Activated CD8-positive, alpha-beta memory T cell treated with anti-CD3 and anti-CD28 coated beads, Interleukin-2, amount 50 U/mL, for 1 hour (primary cell): Measurements from ENCODE around the gene LDLRAD4.
"Not testable (repeated sequence)": the region's sequence is repeated elsewhere in the genome, so short reads cannot be mapped to it uniquely, and the experiment has no call there.

Experiments used
- DNase-seq: peaks from one replicate; pipeline ENCODE4 v3.0.0-alpha.2; 2020; ENCODE audit errors: extremely low read depth

Gene LDLRAD4

GRCh38 chr18:13246591-13246990 lies 28.0 kb downstream of the LDLRAD4 start:
- DNase-seq: no peak

DNA sequence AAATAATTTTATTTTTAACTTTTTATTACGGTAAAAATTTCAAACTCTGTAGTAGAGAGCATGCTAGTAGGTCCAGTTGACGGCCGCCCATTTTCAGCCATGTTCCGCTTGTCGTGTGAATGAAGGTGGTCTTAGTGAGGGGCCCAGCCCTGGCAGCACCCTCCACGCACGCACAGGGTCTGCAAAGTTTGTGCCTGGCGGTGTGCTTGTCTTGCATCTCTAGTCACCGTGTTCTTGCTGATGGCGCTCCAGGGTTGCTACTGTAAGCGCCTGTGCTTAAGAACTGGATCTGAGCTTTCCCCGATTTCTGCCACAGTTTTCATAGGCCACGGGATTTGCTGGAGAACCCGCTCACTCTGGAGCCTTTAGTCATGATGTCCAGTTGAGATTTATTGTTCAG lies 28.9 kb downstream of the LDLRAD4 start:
- DNase-seq: no peak

DNA sequence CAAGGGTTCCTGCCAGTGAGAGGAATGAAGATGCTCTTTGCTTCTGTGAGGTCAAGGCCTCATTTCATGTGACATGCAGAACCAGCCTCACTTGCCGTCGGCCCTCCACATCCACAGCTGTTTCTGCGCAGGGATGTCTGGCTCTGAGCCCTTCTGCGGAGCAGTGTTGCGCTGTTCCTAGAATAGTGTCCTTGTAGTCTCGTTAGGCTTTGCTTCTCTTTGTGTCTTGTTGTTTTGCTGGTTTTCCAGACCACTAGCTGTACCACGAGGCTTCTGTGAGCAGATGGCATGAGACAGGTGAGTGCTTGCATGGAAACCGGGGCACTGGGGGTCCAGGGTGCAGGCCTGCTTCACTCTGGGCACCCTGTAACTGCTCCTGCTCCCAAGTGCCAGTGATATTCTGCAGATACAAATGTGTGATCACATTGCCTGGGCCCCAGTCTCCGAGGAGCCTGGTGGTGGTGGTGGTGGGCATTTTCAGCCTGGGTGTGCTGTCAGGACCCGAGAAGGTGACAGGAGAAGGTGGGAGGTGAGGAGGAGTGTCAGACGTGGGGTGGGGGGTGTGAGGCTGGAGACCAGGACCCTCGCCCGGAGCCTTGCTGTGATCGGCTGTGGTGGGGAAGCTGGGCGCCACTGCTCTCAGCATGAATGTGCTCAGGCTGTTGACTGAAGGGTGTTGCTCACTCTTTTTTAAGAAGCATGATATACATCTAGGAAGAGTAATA lies 34.3 kb downstream of the LDLRAD4 start:
- DNase-seq: no peak

- DNase-seq: no peak
These were observed 35.5 kb downstream of the LDLRAD4 start for GRCh38 chr18:13253786-13254688.

- DNase-seq: no peak
These were observed 36.7 kb downstream of the LDLRAD4 start for GRCh38 chr18:13254971-13255927.

- no peak for DNase-seq
These were observed 38.1 kb downstream of the LDLRAD4 start for GRCh38 chr18:13256444-13257305.

DNA sequence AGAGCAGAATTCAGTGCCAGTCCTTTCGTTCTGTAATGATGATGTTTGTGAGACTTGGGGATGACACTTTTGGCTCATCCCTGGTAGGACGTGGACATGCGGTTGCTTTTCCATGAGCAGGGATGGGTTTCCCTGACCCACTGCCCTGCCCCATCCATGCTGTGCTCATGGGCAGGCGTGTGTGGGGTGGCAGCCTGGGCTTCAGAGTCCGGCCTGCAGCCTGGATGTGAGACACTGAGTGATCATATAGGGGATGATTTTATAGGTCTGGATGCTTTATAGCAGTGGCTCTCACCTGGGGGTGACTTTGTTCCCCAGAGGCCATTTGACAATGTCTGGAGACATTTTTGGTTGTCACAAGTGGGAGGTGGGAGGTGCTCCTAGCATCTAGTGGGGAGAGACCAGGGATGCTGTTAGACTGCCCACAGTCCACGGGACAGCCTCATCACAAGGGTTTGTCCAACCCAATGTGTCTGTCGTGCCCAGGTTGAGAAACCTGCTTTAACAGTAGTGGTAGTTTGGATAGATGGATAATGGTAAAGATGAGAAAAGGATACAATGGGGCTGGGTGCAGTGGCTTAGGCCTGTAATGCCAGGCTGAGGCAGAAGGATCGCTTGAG lies 38.9 kb downstream of the LDLRAD4 start:
- DNase-seq: no peak

DNA sequence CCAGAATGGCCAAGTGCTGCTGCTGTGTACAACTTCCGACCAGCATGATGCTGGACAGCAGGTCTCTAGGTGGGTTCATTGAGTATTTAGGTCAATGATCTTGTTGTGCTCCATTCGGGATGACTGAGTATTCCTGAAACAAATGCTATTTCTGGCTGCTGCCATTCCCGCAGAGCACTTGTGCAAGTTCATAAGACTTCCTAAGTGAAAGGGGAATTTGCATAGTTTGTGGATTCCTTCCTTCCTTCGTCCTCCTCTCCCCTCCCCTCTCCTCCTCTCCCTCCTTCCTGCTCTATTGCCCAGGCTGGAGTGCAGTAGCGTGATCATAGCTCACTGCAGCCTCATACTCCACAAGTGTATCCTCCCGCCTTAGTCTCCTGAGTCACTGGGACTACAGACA lies 40.4 kb downstream of the LDLRAD4 start:
- DNase-seq: no peak

GRCh38 chr18:13259701-13260100 lies 41.1 kb downstream of the LDLRAD4 start:
- DNase-seq: no peak

GRCh38 chr18:13260197-13260934 lies 41.8 kb downstream of the LDLRAD4 start:
- DNase-seq: no peak

GRCh38 chr18:13260935-13261640 lies 42.5 kb downstream of the LDLRAD4 start:
- no peak for DNase-seq

DNA sequence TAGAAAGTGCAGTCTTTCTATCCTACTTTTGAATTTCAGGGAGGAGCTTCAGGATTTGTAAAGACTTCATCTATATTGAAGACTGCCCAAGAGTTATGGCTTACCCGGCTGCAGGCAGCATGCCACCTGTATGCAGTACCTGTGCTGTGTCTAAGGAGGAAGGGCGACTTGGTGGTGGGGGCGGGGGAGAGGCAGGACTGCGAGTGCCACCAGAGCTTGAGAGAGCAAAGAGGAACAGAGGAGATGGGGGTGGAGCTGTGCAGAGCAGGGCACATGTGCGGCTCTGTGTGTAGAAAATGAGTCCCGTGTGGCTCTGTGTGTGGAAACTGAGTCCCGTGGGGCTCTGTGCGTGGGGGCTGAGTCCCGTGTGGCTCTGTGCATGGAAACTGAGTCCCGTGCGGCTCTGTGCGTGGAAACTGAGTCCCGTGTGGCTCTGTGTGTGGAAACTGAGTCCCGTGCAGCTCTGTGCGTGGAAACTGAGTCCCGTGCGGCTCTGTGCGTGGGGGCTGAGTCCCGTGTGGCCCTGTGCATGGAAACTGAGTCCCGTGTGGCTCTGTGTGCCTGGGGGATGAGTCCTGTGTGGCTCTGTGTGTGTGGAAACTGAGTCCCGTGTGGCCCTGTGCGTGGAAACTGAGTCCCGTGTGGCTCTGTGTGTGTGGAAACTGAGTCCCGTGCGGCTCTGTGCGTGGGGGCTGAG lies 43.2 kb downstream of the LDLRAD4 start:
- DNase-seq: no peak

DNA sequence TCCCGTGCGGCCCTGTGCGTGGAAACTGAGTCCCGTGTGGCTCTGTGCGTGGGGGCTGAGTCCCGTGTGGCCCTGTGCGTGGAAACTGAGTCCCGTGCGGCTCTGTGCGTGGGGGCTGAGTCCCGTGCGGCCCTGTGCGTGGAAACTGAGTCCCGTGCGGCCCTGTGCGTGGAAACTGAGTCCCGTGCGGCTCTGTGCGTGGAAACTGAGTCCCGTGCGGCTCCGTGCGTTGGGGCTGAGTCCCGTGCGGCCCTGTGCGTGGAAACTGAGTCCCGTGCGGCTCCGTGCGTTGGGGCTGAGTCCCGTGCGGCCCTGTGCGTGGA lies 43.8 kb downstream of the LDLRAD4 start:
- DNase-seq: not testable (repeated sequence)

DNA sequence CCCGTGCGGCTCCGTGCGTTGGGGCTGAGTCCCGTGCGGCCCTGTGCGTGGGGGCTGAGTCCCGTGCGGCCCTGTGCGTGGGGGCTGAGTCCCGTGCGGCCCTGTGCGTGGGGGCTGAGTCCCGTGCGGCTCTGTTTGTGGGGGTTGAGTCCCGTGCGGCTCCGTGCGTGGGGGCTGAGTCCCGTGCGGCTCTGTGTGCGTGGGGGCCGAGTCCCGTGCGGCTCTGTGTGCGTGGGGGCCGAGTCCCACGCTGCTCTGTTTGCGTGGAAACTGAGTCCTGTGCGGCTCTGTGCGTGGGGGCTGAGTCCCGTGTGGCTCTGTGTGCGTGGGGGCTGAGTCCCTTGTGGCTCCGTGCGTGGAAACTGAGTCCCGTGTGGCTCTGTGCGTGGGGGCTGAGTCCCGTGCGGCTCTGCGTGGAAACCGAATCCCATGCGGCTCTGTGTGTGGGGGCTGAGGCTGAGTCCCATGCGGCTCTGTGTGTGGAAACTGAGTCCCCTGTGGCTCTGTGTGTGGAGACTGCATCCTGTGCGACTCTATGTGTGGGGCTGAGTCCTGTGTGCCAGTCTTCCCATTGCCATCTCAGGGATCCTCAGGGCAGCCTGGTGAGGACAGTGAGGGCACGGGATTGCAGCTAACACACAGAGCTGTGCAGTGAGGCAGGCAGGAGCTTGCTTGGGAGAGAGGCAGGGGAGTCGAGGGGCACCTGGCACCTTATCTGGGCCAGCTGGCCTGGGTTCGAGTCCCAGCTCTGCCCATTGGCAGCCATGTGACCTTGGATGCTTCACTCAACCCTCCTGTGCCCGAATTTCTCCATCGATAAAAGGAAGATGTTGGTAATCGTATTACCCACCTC lies 44.5 kb downstream of the LDLRAD4 start:
- DNase-seq: no peak

DNA sequence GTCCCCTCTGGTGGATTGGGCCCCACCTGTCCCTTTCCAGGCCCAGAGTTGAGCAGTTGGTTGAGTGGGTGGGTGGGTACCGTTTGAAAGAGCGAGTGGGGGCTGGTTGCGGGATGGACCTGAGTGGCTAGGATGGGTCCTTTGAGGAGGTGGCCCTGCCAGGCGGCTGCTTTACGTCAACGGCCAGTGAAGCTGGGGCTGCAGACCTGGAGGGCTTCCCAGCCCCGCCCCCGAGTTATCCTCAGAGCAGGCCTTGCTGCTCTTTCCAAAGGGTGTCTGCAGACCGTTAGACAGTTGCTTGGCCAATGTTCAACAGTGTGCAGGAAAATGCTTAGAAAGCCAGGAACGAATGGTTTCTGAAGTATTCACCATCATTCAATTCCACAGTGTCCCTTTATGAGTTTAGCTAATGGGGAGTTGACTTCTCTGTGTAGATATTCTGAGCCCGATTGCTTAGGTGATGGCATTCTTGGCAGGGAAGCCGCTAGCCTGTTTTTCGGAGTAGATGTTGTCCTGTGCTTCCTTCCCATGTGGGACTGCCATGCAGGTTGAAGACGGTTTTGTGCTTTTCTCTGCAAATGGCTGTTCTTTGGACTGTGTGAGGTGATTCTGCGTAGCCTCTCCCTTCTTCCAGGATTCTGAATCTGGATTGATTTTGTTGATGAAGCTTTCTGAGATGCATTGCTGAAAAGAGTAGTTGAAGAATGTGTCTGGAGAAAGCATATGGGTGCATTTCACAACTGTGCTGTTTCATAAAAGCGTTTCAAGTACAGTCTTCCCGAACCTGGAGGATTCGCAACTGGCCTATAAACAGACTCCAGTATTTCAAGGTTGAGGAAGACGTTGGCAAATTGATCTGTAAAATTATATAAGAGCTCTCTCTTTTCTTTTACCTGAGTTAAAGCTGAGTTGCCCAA lies 45.8 kb downstream of the LDLRAD4 start:
- DNase-seq: no peak

DNA sequence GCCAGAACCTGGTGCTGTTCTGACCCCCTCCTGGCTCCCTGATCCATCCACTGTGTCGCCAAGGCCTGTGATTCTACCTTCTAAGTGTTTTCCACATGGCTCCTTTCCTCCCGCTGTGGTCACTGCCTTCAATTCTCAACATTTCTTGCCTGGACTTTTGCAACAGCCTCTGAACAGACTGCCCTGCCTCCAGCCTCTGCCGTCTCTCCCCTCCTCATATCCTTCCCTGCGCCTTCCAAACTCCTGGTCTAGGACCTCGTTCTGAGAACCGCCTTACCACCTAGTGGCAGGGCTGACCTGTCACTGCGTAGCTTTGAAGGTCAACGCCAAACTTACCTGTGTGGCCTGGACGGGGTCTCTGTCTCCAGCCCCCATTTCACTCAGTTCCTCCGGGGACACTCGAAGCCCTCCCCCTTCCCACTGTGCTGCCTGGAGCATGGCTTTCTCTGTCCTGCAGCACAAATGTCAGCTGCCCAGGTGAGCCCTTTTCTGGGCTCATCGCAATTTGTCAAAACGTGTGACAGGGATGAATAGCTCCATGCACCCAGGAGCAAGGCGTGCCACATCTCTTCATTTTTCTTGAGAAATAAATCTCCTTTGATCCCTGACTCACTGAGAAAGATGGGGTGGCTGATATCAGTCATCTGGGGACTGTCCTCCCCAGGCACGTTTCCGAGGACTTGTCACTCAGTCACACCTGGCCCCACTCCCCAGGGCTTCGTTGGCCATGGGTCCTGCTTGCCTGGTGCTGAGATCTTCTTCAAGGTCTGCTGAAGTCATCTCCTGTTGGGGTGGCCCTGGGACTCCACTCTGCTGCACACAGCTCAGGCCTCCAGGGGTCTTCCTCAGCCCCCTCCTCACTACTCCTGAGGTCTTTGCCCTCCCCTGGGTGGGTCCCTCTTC lies 46.7 kb downstream of the LDLRAD4 start:
- DNase-seq: no peak
